ENCODE measurements around the gene YJEFN3. TPM values are rescaled to one million over a fixed set of nuclear protein-coding genes. Genes with fewer than 3 reads are reported as not detected.

The YJEFN3 gene
- total RNA-seq, 1 donor from 2014 or later: 6.4 TPM

GRCh38 chr19:19548915-19549759 is 20.4 kb downstream of the YJEFN3 start:
- no peak for ATAC-seq
- H3K9me3 ChIP-seq: no peaks in the 10 kb centered on the region
- H3K27me3 ChIP-seq: peaks cover 16% of the 10 kb centered on the region
- intact Hi-C loops (cut with DNase I): no loop called here
- no peaks in the 10 kb centered on the region for H3K4me1 ChIP-seq
- no peaks in the 10 kb centered on the region for H3K36me3 ChIP-seq
- no peak for DNase-seq
- no peak for TF ChIP-seq CTCF (IDR thresholded peaks at IDR 0.05)
- H3K4me3 ChIP-seq: no peak overlapping the region
- H3K27ac ChIP-seq: no peak overlapping the region

- DNase-seq: no peak
- no peak for ATAC-seq
- no peak for TF ChIP-seq CTCF (IDR thresholded peaks at IDR 0.05)
- Histone ChIP-seq H3K4me3 (no peak overlapping the region), H3K27me3 (peaks cover 16% of the 10 kb centered on the region), H3K36me3 (no peaks in the 10 kb centered on the region), H3K9me3 (no peaks in the 10 kb centered on the region), H3K27ac (no peak overlapping the region), H3K4me1 (no peaks in the 10 kb centered on the region)
- intact Hi-C loops (cut with DNase I): no loop called here
Observed at GRCh38 chr19:19549804-19550464, 21.2 kb downstream of the YJEFN3 start.

GRCh38 chr19:19550485-19550929 is 21.8 kb downstream of the YJEFN3 start:
- Histone ChIP-seq H3K27me3 (peaks cover 16% of the 10 kb centered on the region), H3K9me3 (no peaks in the 10 kb centered on the region), H3K4me1 (no peaks in the 10 kb centered on the region), H3K36me3 (no peaks in the 10 kb centered on the region), H3K4me3 (no peak overlapping the region), H3K27ac (no peak overlapping the region)
- ATAC-seq: no peak
- no peak for DNase-seq
- intact Hi-C loops (cut with DNase I): no loop called here
- TF ChIP-seq CTCF (IDR thresholded peaks at IDR 0.05): no peak

- peaks cover 16% of the 10 kb centered on the region for H3K27me3 ChIP-seq
- DNase-seq (no peak), ATAC-seq (no peak)
- no peak overlapping the region for H3K27ac ChIP-seq
- H3K4me1 ChIP-seq: no peaks in the 10 kb centered on the region
- no peaks in the 10 kb centered on the region for H3K9me3 ChIP-seq
- H3K4me3 ChIP-seq: no peak overlapping the region
- no peak for TF ChIP-seq CTCF (IDR thresholded peaks at IDR 0.05)
- H3K36me3 ChIP-seq: no peaks in the 10 kb centered on the region
- intact Hi-C loops (cut with DNase I): no loop called here
Observed at GRCh38 chr19:19550972-19551852, 22.5 kb downstream of the YJEFN3 start.

- no peak overlapping the region for H3K4me3 ChIP-seq
- H3K27ac ChIP-seq: no peak overlapping the region
- peaks cover 16% of the 10 kb centered on the region for H3K27me3 ChIP-seq
- no peaks in the 10 kb centered on the region for H3K36me3 ChIP-seq
- H3K4me1 ChIP-seq: no peaks in the 10 kb centered on the region
- DNase-seq (no peak), ATAC-seq (no peak)
- H3K9me3 ChIP-seq: no peaks in the 10 kb centered on the region
- intact Hi-C loops (cut with DNase I): no loop called here
- no peak for TF ChIP-seq CTCF (IDR thresholded peaks at IDR 0.05)
Observed at GRCh38 chr19:19551853-19552192, 23.1 kb downstream of the YJEFN3 start.
